Lower leg skin (tissue), 4 donors: Measurements from ENCODE around the gene TOR2A. TPM values are rescaled to one million over a fixed set of nuclear protein-coding genes. Genes with fewer than 3 reads are reported as not detected.
"Not testable (repeated sequence)": the region's sequence is repeated elsewhere in the genome, so short reads cannot be mapped to it uniquely, and the experiment has no call there.

ENCODE experiments used
- DNase-seq, 2 donors: peaks; one replicate each; pipeline ENCODE4 v3.0.0-alpha.2; 2019; ENCODE audit warnings: low spot score in 2 of 2
- H3K4me3 ChIP-seq: fragments of 200-600 bp; sonication (generic); 2 replicates; pipeline ENCODE4 v1.5.1; 2017; ENCODE audit warnings: mild to moderate bottlenecking, low read depth; ENCODE audit not compliant: poor library complexity, severe bottlenecking
- POLR2A ChIP-seq, 2 donors: fragments of 450-650 bp; IDR thresholded peaks; one replicate each; pipeline ENCODE4 v1.6.1; 2016 to 2017; ENCODE audit warnings: antibody characterized with exemption in 2 of 2, mild to moderate bottlenecking in 1 of 2, moderate library complexity in 1 of 2
- WGBS, 2 donors: methylation state at CpG; one replicate each; pipeline ENCODE4 v1.1.5; 2018; 5-methylcytosine and 5-hydroxymethylcytosine counted together
- intact Hi-C: fragments of 100-400 bp; cut with DNase I; formaldehyde crosslinking; loops from one replicate; pipeline ENCODE4 v1.15.0; 2023; ENCODE audit warnings: low total_unique reads
- total RNA-seq, 4 donors: library from RNA; depleted of rRNA; stranded (reverse); fragments of >200 nt; gene quantifications; one replicate each; pipeline ENCODE4 v1.1.0, GENCODE V29; 2016
- TF ChIP-seq, protein P1 (sequence below), 3 donors: fragments of 450-650 bp; IDR thresholded peaks; one replicate each; pipeline ENCODE4 v1.5.1; 2016; ENCODE audit warnings: antibody characterized with exemption in 3 of 3, mild to moderate bottlenecking in 3 of 3, moderate library complexity in 2 of 3

The TOR2A gene
- total RNA-seq, 4 donors from 2014 or later: 11.5 to 19.9 (median 15.1) TPM

DNA sequence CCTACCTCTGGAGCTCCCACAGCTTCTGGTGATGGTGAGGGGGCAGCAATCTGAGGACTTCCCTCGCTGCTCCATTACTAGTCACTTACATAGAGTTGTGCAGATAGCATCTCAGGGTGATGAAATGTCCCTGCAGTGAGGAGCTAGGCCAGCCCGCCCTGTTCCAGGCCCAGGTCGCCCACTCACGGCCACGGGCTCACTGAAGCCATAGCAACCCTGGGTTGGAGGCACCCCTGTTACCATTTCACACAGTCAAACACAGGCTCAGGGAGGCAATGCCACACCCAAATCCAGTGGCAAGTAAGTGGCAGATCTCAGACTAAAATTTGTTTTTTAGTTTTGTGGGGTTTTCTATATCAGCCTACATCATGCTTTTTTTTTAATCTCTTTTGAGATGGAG, 23.7 kb upstream of the TOR2A start:
- no peak for DNase-seq
- TF ChIP-seq, protein P1, sequence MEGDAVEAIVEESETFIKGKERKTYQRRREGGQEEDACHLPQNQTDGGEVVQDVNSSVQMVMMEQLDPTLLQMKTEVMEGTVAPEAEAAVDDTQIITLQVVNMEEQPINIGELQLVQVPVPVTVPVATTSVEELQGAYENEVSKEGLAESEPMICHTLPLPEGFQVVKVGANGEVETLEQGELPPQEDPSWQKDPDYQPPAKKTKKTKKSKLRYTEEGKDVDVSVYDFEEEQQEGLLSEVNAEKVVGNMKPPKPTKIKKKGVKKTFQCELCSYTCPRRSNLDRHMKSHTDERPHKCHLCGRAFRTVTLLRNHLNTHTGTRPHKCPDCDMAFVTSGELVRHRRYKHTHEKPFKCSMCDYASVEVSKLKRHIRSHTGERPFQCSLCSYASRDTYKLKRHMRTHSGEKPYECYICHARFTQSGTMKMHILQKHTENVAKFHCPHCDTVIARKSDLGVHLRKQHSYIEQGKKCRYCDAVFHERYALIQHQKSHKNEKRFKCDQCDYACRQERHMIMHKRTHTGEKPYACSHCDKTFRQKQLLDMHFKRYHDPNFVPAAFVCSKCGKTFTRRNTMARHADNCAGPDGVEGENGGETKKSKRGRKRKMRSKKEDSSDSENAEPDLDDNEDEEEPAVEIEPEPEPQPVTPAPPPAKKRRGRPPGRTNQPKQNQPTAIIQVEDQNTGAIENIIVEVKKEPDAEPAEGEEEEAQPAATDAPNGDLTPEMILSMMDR (IDR thresholded peaks at IDR 0.05): no peak
- no peak for TF ChIP-seq POLR2A (IDR thresholded peaks at IDR 0.05)
- intact Hi-C loops: no loop called here
- no peak overlapping the region for H3K4me3 ChIP-seq
- 71 to 72% methylated on average over 5 of the region's 5 CpGs for WGBS, 2 donors

DNA sequence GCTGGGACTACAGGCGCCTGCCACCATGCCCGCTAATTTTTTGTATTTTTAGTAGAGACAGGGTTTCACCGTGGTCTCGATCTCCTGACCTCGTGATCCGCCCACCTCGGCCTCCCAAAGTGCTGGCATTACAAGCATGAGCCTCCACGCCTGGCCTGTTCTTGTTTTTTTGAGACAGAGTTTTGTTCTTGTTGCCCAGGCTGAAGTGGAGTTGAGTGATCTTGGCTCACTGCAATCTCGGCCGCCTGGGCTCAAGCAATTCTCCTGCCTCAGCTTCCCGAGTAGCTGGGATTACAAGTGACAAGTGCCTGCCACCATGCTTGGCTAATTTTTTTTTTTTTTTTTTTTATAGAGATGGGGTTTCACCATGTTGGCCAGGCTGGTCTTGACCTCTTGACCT, 21.7 kb upstream of the TOR2A start:
- H3K4me3 ChIP-seq, DNase-seq, intact Hi-C loops: not testable (repeated sequence)
- WGBS, 2 donors: 84% methylated on average over 11 of the region's 11 CpGs

DNA sequence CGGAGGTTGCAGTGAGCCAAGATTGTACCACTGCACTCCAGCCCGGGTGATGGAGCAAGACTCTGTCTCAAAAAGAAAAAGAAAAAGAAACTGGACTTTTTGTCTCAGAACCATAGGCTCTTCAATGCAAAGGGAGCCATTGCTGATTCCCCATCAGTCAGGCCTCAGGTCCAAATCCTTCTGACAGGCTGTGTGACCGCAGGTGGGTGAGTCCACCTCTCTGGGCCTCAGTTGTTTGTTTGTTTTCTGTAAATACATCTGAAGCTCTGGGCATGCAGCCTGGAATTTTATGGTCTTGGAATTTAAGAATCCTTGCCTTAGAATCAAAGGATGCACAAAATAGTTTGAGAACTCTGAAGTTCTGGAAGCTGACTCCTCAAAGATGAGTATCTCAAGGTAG, 21.1 kb upstream of the TOR2A start:
- no peak for TF ChIP-seq POLR2A (IDR thresholded peaks at IDR 0.05)
- intact Hi-C loops: no loop called here
- no peak overlapping the region for H3K4me3 ChIP-seq
- no peak for DNase-seq
- WGBS, 2 donors: 93 to 94% methylated on average over 3 of the region's 3 CpGs

DNA sequence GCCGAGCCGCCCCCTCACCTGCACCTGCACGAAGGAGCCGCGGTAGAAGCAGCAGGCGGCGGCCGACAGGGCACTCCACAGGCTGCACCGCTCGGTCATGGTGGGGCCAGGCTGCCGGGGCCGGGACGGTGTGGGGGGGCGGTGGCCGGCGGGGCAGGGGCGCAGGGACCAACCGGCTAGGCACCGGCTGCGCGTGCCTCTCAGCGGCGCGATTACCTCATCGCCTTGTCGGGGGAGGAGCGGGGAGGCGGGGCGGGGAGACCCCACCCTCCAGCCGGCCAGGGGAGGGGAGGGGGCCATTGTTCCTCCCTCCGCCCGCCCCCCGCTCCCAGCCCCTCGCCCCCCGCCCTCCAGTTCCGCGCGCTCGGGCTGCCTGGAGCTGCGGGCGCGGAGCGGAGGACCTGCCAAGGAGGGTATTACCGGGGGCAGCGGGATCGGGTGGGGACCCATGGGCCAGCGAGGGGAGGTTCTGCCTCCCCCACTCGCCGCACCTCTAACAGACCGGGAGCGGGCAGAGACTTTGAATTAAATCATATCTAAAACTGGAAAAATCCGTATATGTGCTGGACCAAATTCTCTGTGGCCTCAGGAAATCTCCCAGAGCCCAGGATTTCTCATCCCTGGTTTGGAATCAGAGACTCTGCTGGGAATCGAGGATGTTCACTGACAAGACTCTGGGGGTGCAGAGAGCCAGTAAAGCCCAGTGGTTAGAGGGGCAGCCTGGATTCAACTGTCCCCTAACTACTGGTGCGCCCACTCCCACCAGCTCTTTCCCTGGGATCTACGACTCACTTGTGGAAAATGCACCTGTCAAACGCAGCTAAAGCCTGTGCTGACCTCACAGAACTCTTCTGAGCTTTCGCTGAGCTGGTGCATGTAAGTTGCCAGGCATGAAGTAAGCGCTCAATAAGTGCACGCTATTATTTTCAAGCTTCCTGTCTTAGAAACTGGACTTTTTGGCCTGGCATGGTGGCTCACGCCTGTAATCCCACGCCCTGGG, 20.3 kb upstream of the TOR2A start:
- no peak for DNase-seq
- WGBS, 2 donors: 50% methylated on average over 30 of the region's 61 CpGs
- no peak for TF ChIP-seq POLR2A (IDR thresholded peaks at IDR 0.05)
- TF ChIP-seq, protein P1 (IDR thresholded peaks at IDR 0.05): no peak
- H3K4me3 ChIP-seq: no peak overlapping the region
- intact Hi-C loops: no loop called here

DNA sequence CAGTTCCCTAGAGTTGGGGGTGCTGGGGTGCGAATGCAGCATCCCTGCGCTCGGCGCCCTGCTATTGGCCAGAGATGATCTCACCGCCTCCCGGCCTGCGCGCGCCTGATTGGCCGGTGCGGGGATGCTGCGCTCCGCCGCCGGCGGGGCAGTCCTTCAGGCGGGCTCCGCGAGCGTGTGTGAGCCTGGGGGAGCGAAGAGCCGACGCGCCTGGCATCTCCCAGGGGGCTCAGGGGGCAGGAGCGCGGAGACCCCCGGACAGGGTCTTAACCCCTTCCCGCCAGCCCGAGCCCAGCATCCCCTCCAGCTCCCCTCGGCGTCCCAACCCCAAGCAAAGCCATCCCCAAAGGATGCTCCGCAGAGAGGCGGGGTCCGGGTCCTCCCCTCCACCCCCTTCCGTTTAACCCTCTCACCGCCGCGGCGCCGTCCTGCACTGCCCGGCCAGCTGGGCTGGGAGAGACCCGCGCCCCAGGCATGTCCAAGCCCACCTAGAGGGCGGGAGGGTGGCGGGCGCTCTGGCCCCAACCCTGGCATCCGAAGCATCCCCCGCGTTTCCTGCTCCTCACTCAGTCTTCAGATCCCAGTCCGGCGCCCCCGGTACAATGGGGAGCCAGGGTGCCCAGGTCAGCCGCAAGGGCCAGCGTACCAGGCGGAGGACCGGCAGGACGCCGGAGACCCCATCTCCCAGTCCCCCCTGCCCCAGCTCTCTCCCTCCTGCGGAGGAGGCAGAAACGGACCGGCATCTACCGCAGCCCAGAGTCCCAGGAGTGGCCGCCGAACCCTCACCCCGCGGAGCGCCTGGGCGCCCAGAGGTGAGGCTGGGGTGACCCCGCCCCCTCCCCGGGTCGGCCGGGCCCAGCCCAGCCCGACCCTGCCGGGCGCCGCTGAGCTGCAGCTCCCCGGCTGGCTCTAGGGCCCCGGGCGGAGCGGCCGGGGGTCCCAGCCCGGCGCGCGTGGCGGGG, 19.3 kb upstream of the TOR2A start:
- DNase-seq: no peak
- WGBS, 2 donors: 25 to 31% methylated on average over 45 to 53 of the region's 86 CpGs
- no peak overlapping the region for H3K4me3 ChIP-seq
- intact Hi-C loops: no loop called here
- TF ChIP-seq POLR2A (IDR thresholded peaks at IDR 0.05): no peak
- TF ChIP-seq, protein P1 (IDR thresholded peaks at IDR 0.05): no peak

DNA sequence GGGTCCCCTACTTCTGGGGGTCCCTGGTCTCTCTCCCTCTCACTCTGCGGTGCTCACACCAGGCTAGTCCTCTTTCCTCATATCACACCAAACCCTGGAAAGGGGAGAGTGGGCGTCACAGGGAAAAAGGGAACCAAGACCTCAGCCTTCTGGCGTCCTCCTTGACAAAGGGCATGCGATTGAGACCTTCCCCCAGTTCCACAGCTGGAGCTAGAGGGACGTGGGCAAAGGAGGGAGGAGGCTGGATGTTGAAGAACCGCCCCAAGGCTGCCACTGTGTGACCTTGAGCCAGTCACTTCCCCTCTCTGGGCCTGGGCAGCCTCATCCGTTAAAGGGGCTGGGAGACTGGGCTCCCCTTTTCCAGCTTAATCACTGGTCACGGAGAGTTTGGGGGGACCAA, 18.5 kb upstream of the TOR2A start:
- H3K4me3 ChIP-seq: no peak overlapping the region
- TF ChIP-seq, protein P1 (IDR thresholded peaks at IDR 0.05): no peak
- no peak for TF ChIP-seq POLR2A (IDR thresholded peaks at IDR 0.05)
- no peak for DNase-seq
- intact Hi-C loops: no loop called here
- 80 to 81% methylated on average over 7 to 8 of the region's 8 CpGs for WGBS, 2 donors
